Measurements from ENCODE around the gene CRACDL.
"Not testable (repeated sequence)": the region's sequence is repeated elsewhere in the genome, so short reads cannot be mapped to it uniquely, and the experiment has no call there.

Gene CRACDL

DNA sequence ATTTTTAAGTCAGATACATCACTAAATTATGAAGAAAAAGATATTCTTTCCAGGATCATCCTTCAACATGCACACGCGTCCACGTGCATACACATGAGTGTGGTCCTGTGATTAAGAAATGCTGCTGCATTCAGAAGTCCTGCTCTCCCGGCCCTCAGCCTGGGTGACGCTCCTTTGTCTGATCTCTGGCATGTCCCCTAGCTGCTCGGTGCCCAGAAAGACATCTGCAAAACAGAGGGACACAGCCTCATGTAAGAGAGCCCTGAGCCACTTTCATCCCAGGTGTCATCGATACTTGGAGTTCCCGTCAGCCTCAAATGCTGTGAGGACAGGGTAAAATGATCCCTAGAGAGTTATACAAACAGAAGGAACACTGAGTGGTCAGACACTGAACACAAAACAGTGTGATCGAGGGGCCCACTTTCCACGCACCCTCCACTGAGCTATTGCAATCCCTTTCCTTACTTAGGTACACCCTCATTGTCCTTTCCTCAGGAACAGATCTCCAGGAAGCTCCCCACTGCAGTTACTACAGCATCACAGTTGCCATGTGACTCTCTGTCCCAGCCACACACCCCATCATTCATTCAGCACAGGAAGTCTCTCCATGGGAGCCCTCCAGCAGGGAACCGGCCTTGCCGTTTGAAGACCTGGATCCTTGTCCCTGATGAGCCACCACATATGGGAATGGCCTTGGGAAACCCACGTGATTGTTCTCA, 32.1 kb downstream of the CRACDL start:
- no peak for DNase-seq

- no peak for DNase-seq
These were observed 33.0 kb downstream of the CRACDL start for GRCh38 chr2:98903064-98903355.

GRCh38 chr2:98902209-98903063, 33.6 kb downstream of the CRACDL start:
- no peak for DNase-seq

DNA sequence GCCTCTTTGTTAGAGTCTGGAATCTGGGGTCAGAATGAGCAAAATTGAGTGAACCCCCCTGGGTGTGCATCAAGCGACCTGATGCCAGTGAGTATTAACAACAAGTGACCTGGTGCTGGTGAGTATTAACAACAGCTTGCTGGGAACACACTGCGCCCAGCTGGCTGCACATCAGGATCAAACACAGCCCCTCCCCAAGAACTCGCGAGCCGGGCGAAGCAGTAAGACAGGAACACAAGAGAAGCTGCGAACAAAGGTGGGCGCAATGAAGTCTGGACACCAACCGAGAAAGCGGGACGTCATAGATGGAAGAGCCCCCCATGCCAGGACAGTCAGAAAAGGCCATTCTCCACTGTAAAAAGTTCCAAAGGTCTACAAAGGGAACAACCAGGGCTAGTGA, 34.3 kb downstream of the CRACDL start:
- no peak for DNase-seq

DNA sequence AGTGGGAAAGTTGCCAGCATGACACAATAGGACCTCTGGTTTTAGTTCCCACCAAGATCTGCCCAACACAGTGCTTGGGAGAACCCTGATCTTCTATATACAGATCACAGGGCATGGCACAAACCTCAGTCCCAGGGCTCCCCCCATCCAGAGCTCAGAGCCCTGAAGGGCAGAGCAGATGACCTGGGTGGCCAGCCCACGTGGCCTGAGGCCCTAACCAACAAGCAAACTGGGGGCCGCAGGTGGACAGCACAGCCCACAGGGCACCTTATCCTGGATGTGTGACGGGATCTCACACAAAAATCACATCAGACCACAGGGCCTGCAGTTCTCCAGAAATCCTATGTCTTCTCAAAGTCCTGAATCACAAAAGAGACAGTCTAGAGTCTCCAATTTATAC, 34.7 kb downstream of the CRACDL start:
- no peak for DNase-seq

GRCh38 chr2:98900721-98901120, 35.3 kb downstream of the CRACDL start:
- DNase-seq, result no peak

DNA sequence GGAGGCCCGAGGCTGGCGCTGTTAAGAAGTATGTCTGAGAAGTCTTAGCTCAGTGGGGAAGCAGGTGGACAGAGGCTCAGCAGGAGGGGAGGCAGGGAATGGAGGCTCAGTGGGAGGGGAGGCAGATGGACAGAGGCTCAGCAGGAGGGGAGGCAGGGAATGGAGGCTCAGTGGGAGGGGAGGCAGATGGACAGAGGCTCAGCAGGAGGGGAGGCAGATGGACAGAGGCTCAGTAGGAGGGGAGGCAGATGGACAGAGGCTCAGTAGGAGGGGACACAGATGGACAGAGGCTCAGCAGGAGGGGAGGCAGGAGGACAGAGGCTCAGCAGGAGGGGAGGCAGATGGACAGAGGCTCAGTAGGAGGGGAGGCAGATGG, 36.3 kb downstream of the CRACDL start:
- not testable (repeated sequence) for DNase-seq

GRCh38 chr2:98899041-98899702, 36.9 kb downstream of the CRACDL start:
- no peak for DNase-seq

GRCh38 chr2:98898423-98898841, 37.6 kb downstream of the CRACDL start:
- no peak for DNase-seq

DNA sequence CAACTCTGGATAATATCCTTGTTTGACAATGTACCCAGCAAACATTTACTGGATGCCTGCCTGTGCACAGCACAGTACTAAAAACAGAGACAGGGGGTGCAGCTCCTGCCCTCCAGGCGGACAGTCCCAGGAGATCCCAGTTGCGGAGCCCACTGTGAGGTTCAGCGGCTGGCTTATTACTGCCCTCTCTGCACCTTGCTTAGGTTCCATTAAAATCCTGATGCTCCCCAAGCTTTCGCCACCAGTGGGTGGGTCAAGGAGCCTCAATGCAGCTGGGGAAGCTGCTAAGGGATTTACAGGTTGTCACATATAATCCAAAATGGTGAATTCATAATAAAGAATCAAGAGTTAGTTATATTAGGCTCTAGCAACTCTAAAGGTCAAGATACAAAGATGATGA, 38.3 kb downstream of the CRACDL start:
- DNase-seq, result no peak

DNA sequence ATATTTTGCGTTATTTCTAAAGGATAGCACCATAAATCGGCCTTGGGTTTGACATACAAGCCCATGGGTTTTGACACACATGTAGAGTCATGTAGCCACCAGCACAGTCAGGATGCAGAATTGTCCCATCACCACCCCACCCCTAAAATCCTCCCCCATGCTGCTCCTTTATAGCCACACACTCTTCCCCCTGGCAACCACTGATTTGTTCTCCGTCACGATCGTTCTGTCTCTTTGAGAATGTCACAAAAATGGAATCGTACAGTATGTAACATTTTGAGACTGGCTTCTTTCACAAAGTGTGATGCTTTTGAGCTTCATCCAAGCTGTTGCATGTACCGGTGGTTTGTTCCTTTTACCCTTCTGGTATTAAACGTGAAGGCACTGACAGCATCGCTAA, 39.1 kb downstream of the CRACDL start:
- no peak for DNase-seq

DNA sequence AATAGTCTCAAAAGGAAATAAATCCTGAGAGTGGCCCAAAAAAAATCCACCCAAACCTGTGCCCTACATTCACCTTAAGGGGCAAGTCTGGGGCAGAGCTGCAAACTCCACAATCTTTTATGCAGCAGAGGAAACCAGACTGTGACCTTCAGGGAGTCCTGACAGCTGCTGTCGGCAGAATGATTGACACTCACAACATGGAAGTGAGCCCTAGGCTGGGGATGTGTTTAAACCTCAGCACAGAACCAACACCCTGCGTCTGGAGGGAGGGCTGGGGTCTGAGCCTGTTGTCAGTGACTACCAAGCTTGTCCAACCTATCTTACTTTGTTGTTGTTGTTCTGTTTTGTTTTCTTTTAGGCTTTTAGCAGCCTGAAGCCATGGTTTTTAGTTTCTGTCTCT, 39.6 kb downstream of the CRACDL start:
- DNase-seq, result no peak

- DNase-seq, result no peak
These were observed 40.1 kb downstream of the CRACDL start for GRCh38 chr2:98895901-98896300.

DNA sequence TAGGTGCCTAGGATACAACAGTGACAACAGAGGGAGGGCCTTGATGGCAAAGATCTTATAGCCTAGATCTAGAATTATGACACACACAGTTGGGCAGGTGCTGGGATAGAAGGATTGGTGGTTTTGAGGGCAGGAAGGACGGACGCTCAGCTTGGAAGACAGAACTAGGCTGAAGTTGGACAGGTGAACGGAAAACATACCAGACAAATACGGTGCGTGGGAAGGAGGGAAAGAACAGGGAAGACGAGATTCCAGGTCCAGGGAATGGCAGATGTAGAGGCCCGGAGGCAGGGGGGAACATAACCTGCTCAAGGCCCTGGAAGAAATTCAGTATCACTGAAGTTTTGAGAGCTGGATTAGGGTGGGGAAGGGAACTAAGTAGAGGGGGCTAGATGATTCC, 40.8 kb downstream of the CRACDL start:
- no peak for DNase-seq

DNA sequence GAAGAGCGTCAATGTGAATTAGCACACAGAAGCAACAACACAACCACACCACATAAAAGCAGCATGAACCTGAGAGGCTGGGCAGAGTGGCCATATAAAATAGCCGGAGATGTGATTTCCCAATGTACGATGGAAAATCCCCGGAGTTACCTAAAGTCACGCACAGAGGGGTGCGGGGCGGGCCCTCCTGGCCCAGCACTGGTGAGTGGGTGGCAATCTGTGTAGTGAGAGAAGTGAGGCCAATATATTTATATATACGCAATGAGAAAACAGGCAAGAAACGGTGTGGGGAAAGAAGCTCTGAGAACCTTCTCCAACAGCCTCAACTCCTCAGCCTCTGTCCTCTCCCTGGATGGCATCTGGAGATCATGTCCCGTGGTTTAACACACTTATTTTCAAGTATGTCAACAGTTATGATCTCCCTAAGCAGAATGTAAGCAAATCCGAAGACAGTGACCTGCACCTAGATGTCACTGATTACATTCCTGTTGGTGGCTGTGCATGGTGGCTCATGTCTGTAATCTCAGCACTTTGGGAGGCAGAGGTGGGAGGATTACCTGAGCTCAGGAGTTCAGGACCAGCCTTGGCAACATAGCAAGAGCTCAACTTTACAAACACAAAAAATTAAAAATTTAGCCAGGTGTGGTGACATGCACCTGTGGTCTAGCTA, 41.6 kb downstream of the CRACDL start:
- DNase-seq, result no peak

GRCh38 chr2:98893911-98894321, 42.1 kb downstream of the CRACDL start:
- no peak for DNase-seq

- DNase-seq, result no peak
These were observed 43.2 kb downstream of the CRACDL start for GRCh38 chr2:98892871-98893270.

GRCh38 chr2:98891591-98891990, 44.4 kb downstream of the CRACDL start:
- DNase-seq, result no peak

- DNase-seq, result no peak
These were observed 49.9 kb downstream of the CRACDL start for GRCh38 chr2:98886066-98886554.

- no peak for DNase-seq
These were observed 51.4 kb downstream of the CRACDL start for GRCh38 chr2:98884658-98885057.

- DNase-seq, result no peak
These were observed 52.2 kb downstream of the CRACDL start for GRCh38 chr2:98883780-98884211.

DNA sequence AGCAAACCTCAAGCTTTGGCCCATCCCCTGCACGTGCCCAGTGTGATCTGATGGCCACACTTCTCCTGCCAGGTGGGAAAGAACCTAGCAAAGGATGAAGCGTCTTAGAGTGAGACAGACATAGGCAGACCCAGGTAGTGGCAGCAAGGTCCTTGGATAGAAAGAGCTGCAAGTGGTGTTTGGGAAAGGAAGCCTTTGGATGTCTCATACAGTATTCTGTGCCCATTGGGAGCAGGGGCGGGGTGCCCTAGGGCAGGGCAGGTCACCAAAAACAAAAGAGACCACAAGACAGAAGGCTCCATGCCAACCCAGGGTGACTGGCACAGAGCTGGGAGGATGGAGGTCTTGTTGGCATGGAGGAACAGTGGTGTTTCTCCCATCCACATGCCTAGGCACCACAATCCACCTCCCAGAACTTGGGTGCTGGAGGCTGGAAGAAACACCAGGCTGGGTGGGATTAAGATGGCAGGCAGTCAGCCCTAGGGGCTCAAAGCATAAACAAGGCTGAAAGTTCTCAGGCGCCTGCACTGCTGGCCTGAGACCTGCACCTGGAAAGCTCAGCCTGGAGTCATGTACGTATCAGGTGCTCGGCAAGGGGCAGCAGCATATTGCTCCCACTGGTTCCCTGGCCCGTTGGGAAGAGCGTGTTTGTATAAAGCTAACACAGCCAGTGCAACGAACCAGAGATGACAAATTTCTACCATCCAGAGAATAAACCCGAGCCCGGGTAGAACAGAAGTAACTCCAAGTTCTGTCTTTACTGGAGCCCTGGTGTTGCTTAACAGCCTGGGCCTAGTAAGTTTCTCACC, 52.9 kb downstream of the CRACDL start:
- DNase-seq, result no peak
